H1 (cell line): ENCODE data around the gene MARK3. TPM values are rescaled to one million over a fixed set of nuclear protein-coding genes. Genes with fewer than 3 reads are reported as not detected.
A peak's percentile ranks its signal among the peaks of the same experiment; 100 is the strongest.

Experiments
- CTCF ChIA-PET: fragments of 300-600 bp; sonication (Branson Sonifier 250); formaldehyde crosslinking; loops from one replicate; lab custom pipeline; 2021; ENCODE audit not compliant: partially characterized antibody; lab: Charles Lee
- POLR2A ChIA-PET: fragments of 300-600 bp; sonication (Branson Sonifier 250); formaldehyde crosslinking; loops from one replicate; lab custom pipeline; 2021; ENCODE audit warnings: inconsistent platforms; ENCODE audit not compliant: partially characterized antibody; lab: Charles Lee
- DNase-seq, 2 experiments: peaks; one replicate each; pipeline versions ENCODE4 v3.0.0 to v3.0.0-alpha.2; 2010 to 2022; ENCODE audit warnings: low spot score in 2 of 2, low read depth in 1 of 2, mixed read lengths in 1 of 2
- FAIRE-seq: peaks from 2 replicates; lab custom pipeline; 2011; peaks lifted over from hg19 to GRCh38; lab: Jason Lieb, UNC
- H2AFZ ChIP-seq: 2 replicates; pipeline ENCODE4 v1.8.1; 2012; ENCODE audit warnings: low read length, inconsistent platforms
- H2AK5ac ChIP-seq: 2 replicates; pipeline ENCODE4 v1.6.1; 2013; ENCODE audit warnings: low read depth, low read length
- H2BK120ac ChIP-seq: replicated peaks from 2 replicates; pipeline ENCODE3; 2013; ENCODE audit warnings: low read depth, low read length, inconsistent platforms
- H2BK12ac ChIP-seq: 2 replicates; pipeline ENCODE4 v1.6.1; 2013; ENCODE audit warnings: low read depth, low read length
- H2BK15ac ChIP-seq: 2 replicates; pipeline ENCODE4 v1.6.1; 2013; ENCODE audit warnings: low read length
- H2BK20ac ChIP-seq: 2 replicates; pipeline ENCODE4 v1.6.1; 2013; ENCODE audit warnings: low read length
- H2BK5ac ChIP-seq: 2 replicates; pipeline ENCODE4 v1.6.1; 2013; ENCODE audit warnings: low read depth, low read length
- H3K14ac ChIP-seq: 2 replicates; pipeline ENCODE4 v1.6.1; 2013; ENCODE audit warnings: inconsistent platforms; ENCODE audit not compliant: insufficient read length
- H3K18ac ChIP-seq: 2 replicates; pipeline ENCODE4 v1.6.1; 2013; ENCODE audit warnings: low read length; ENCODE audit errors: extremely low read depth
- H3K23ac ChIP-seq: 2 replicates; pipeline ENCODE4 v1.6.1; 2013; ENCODE audit warnings: inconsistent platforms; ENCODE audit not compliant: insufficient read length
- H3K23me2 ChIP-seq: 2 replicates; pipeline ENCODE4 v1.6.1; 2013; ENCODE audit warnings: low read depth, low read length
- H3K27ac ChIP-seq: 2 replicates; pipeline ENCODE4 v1.6.1; 2011; ENCODE audit warnings: low read depth, low read length, inconsistent platforms
- H3K27me3 ChIP-seq, 4 experiments: replicated peaks in 1 of 4; 1 replicate in 1 of 4; 2 replicates in 3 of 4; pipeline versions ENCODE4 v1.6.1 to v1.8.1; 2011 to 2013; ENCODE audit warnings: low read length in 3 of 4, mild to moderate bottlenecking in 3 of 4, inconsistent platforms in 2 of 4, mixed read lengths in 2 of 4, moderate library complexity in 1 of 4; ENCODE audit not compliant: control insufficient read depth in 3 of 4, insufficient read depth in 3 of 4; ENCODE audit errors: extremely low read depth in 1 of 4
- H3K36me3 ChIP-seq, 4 experiments: 2 replicates each; pipeline versions ENCODE4 v1.6.1 to v1.8.1; 2011 to 2013; ENCODE audit warnings: mild to moderate bottlenecking in 4 of 4, low read length in 3 of 4, moderate library complexity in 2 of 4, control low read depth in 1 of 4, inconsistent platforms in 1 of 4; ENCODE audit not compliant: insufficient read depth in 4 of 4, control insufficient read depth in 2 of 4
- H3K4ac ChIP-seq: replicated peaks from 2 replicates; pipeline ENCODE3; 2013; ENCODE audit warnings: low read length, low read depth, mixed read lengths, inconsistent platforms; ENCODE audit not compliant: insufficient read length
- H3K4me1 ChIP-seq, 4 experiments: replicated peaks in 1 of 4; 1 replicate in 1 of 4; 2 replicates in 3 of 4; pipeline versions ENCODE4 v1.6.1 to v1.8.1; 2011 to 2013; ENCODE audit warnings: low read length in 3 of 4, inconsistent platforms in 2 of 4, mixed read lengths in 1 of 4; ENCODE audit not compliant: insufficient read depth in 4 of 4, control insufficient read depth in 3 of 4
- H3K4me2 ChIP-seq, 2 experiments: 2 replicates each; pipeline versions ENCODE4 v1.6.1 to v1.8.1; 2011 to 2013; ENCODE audit warnings: low read depth in 2 of 2, low read length in 2 of 2, control low read depth in 1 of 2, inconsistent platforms in 1 of 2, mild to moderate bottlenecking in 1 of 2; ENCODE audit not compliant: insufficient read depth in 1 of 2
- H3K4me3 ChIP-seq, 4 experiments: fragments of 200-600, 300-600 bp in 1 of 4; sonication (generic), shearing (Covaris generic), sonication (Bioruptor Twin) in 1 of 4; 2 replicates each; pipeline versions ENCODE4 v1.5.1 to v1.8.1; 2011 to 2016; ENCODE audit warnings: low read length in 4 of 4, low read depth in 3 of 4, control low read depth in 2 of 4, inconsistent platforms in 2 of 4, mild to moderate bottlenecking in 2 of 4, mixed read lengths in 1 of 4, moderate library complexity in 1 of 4; ENCODE audit not compliant: insufficient read depth in 2 of 4; ENCODE audit errors: extremely low read depth in 1 of 4
- H3K56ac ChIP-seq: replicated peaks from 2 replicates; pipeline ENCODE3; 2013; ENCODE audit warnings: low read depth, mild to moderate bottlenecking, mixed read lengths, low read length, inconsistent platforms; ENCODE audit not compliant: insufficient read length
- H3K79me1 ChIP-seq: 2 replicates; pipeline ENCODE4 v1.6.1; 2013; ENCODE audit warnings: low read depth, low read length, control low read depth
- H3K79me2 ChIP-seq, 2 experiments: 2 replicates each; pipeline versions ENCODE4 v1.6.1 to v1.8.1; 2012 to 2013; ENCODE audit warnings: low read length in 2 of 2, mild to moderate bottlenecking in 2 of 2, inconsistent platforms in 1 of 2; ENCODE audit not compliant: insufficient read depth in 2 of 2, control insufficient read depth in 1 of 2
- H3K9ac ChIP-seq, 4 experiments: replicated peaks in 1 of 4; 1 replicate in 1 of 4; 2 replicates in 3 of 4; pipeline versions ENCODE4 v1.6.1 to v1.8.1; 2011 to 2013; ENCODE audit warnings: low read depth in 3 of 4, low read length in 3 of 4, control low read depth in 2 of 4, mild to moderate bottlenecking in 2 of 4, moderate library complexity in 2 of 4, inconsistent platforms in 1 of 4; ENCODE audit errors: extremely low read depth in 1 of 4
- H3K9me3 ChIP-seq, 2 experiments: 2 replicates each; pipeline versions ENCODE4 v1.6.1 to v1.8.1; 2012 to 2013; ENCODE audit warnings: mild to moderate bottlenecking in 2 of 2, moderate library complexity in 2 of 2, control low read depth in 1 of 2, inconsistent platforms in 1 of 2, low read depth in 1 of 2, low read length in 1 of 2, mixed read lengths in 1 of 2; ENCODE audit not compliant: insufficient read depth in 2 of 2
- H4K20me1 ChIP-seq, 2 experiments: replicated peaks in 1 of 2; 2 replicates each; pipeline versions ENCODE3 to v1.8.1; 2011 to 2013; ENCODE audit warnings: inconsistent platforms in 2 of 2, low read length in 2 of 2, mild to moderate bottlenecking in 1 of 2; ENCODE audit not compliant: insufficient read depth in 2 of 2, control insufficient read depth in 1 of 2
- H4K5ac ChIP-seq: 2 replicates; pipeline ENCODE4 v1.6.1; 2013; ENCODE audit warnings: low read length, low read depth, mixed read lengths, inconsistent platforms; ENCODE audit not compliant: insufficient read length
- H4K8ac ChIP-seq: 2 replicates; pipeline ENCODE4 v1.8.0; 2013; ENCODE audit warnings: mild to moderate bottlenecking, moderate library complexity, low read length, inconsistent platforms; ENCODE audit not compliant: insufficient read depth; ENCODE audit errors: extremely low read depth
- H4K91ac ChIP-seq: replicated peaks from 2 replicates; pipeline ENCODE3; 2013; ENCODE audit warnings: low read length, mixed read lengths, inconsistent platforms; ENCODE audit not compliant: insufficient read length
- PHF8 ChIP-seq: fragments of 200-600 bp; sonication (generic); conservative IDR thresholded peaks from 2 replicates; pipeline ENCODE4 v1.7.1; 2012; ENCODE audit warnings: low read depth, mild to moderate bottlenecking, inconsistent platforms, low read length, moderate library complexity
- POLR2AphosphoS5 ChIP-seq: IDR thresholded peaks from 2 replicates; pipeline ENCODE4 v1.6.1; 2011; ENCODE audit warnings: low read depth, low read length
- RAD21 ChIP-seq, 2 experiments: IDR thresholded peaks in 1 of 2; conservative IDR thresholded peaks in 1 of 2; 2 replicates each; pipeline ENCODE4 v1.6.1; 2011; ENCODE audit warnings: low read depth in 2 of 2, low read length in 2 of 2, improper control_type of control experiment in 1 of 2, inconsistent platforms in 1 of 2, mild to moderate bottlenecking in 1 of 2, moderate library complexity in 1 of 2
- RBBP5 ChIP-seq: IDR thresholded peaks from 2 replicates; pipeline ENCODE4 v1.7.1; 2012; ENCODE audit warnings: low read depth, mild to moderate bottlenecking, inconsistent platforms, low read length, moderate library complexity, borderline replicate concordance
- RFX5 ChIP-seq: IDR thresholded peaks from 2 replicates; pipeline ENCODE4 v1.6.1; 2011; ENCODE audit warnings: low read depth, low read length, improper control_type of control experiment, borderline replicate concordance
- TAF1 ChIP-seq: IDR thresholded peaks from 2 replicates; pipeline ENCODE4 v1.6.1; 2011; ENCODE audit warnings: mild to moderate bottlenecking, low read depth, low read length
- WGBS, 2 experiments: shearing (Covaris generic) in 1 of 2; methylation state at CpG; one replicate each; pipeline versions ENCODE4 v1.1.6 to v1.1.7; 2013 to 2015; ENCODE audit warnings: low lambda C conversion rate in 2 of 2, mixed read lengths in 2 of 2, inconsistent platforms in 1 of 2, low coverage in 1 of 2, missing lambda C conversion rate in 1 of 2; ENCODE audit not compliant: insufficient replicate concordance in 2 of 2, insufficient coverage in 1 of 2, insufficient read length in 1 of 2; ENCODE audit errors: extremely low coverage in 1 of 2, missing lambda C conversion rate in 1 of 2; 5-methylcytosine and 5-hydroxymethylcytosine counted together
- polyA plus RNA-seq, 7 experiments: library from polyadenylated mRNA; depleted of rRNA in 3 of 7; stranded (reverse) in 5 of 7; unstranded in 2 of 7; fragments of >200 nt in 5 of 7; fragments of 200-250 nt in 2 of 7; gene quantifications; 1 replicate in 5 of 7; 2 replicates in 1 of 7; 4 replicates in 1 of 7; pipeline versions ENCODE4 v1.2.1 to v1.2.3, GENCODE V29; 2011 to 2013; ENCODE audit warnings: missing spikeins in 2 of 7, mixed read lengths in 2 of 7
- total RNA-seq: library from RNA; stranded (reverse); fragmentation: NEBNext Ultra II Directional; extraction: Animal tissue kit (Norgen Biotek cat#: 25700); gene quantifications from 2 replicates; pipeline ENCODE4 v1.2.1, GENCODE V29; 2021

The MARK3 gene
- total and polyA plus RNA-seq, 2 of the 8 experiments (the other 6 are each of a cell fraction or from before 2014, with no cell fraction given) = 39.4 to 76.9 TPM

GRCh38 chr14:103547455-103547940, 162.3 kb downstream of the MARK3 start:
- Histone ChIP-seq H3K9ac (no peak overlapping the region), H3K36me3 (no peaks in the 10 kb centered on the region), H2BK20ac (no peak overlapping the region), H3K4ac (no peak overlapping the region), H4K5ac (no peak overlapping the region), H2BK15ac (no peak overlapping the region), H4K20me1 (peaks cover 0 to 4% of the 10 kb centered on the region in 2 experiments), H3K79me1 (no peaks in the 10 kb centered on the region), H3K4me2 (no peak overlapping the region), H2AK5ac (no peak overlapping the region), H2BK5ac (peak overlapping the region; percentile 60; the same call in 1 of the 2 replicates), H3K56ac (no peak overlapping the region), H3K79me2 (no peaks in the 10 kb centered on the region), H2BK12ac (no peak overlapping the region), H3K23me2 (no peaks in the 10 kb centered on the region), H3K9me3 (no peaks in the 10 kb centered on the region), H4K91ac (no peak overlapping the region), H3K27ac (no peak overlapping the region), H2AFZ (no peak overlapping the region), H2BK120ac (no peak overlapping the region), H3K14ac (no peak overlapping the region), H3K18ac (no peak overlapping the region), H3K23ac (no peak overlapping the region), H3K4me1 (peaks cover 0 to 20% (median 16%) of the 10 kb centered on the region in 4 experiments; a peak in 6 of 7 replicates), H3K4me3 (no peak overlapping the region), H3K27me3 (no peaks in the 10 kb centered on the region), H4K8ac (no peak overlapping the region)
- WGBS, 2 experiments = 84% methylated on average over 10 of the region's 11 CpGs; no CpG with 5 or more reads in 1 of the 2 experiments
- no peak for FAIRE-seq
- ChIA-PET POLR2A (interaction anchor here (0.8 to 29.8 kb wide), 6 partner anchors 9 to 35 kb away, joined by 3 to 844 read pairs (median 5); partner anchors contain the start of genes BAG5, CKB and COA8), CTCF (interaction anchor here (0.6 to 28.8 kb wide), 11 partner anchors 9 to 159 kb away, joined by 3 to 921 read pairs (median 6); partner anchors contain the start of genes CKB and TRMT61A)
- DNase-seq = no peak
- TF ChIP-seq PHF8 (no peak), RFX5 (no peak), RBBP5 (no peak), RAD21 (IDR thresholded peaks at IDR 0.05 in 1 of 2, conservative IDR thresholded peaks at IDR 0.05 in 1 of 2; ENCODE audit: low read depth in 2 of 2, low read length in 2 of 2) (no peak), POLR2AphosphoS5 (no peak), TAF1 (no peak)
